Measurements from ENCODE around the gene SLC46A2. TPM values are rescaled to one million over a fixed set of nuclear protein-coding genes. Genes with fewer than 3 reads are reported as not detected.
A peak's percentile ranks its signal among the peaks of the same experiment; 100 is the strongest.

Gene SLC46A2
- total RNA-seq, 1 donor, result not detected

DNA sequence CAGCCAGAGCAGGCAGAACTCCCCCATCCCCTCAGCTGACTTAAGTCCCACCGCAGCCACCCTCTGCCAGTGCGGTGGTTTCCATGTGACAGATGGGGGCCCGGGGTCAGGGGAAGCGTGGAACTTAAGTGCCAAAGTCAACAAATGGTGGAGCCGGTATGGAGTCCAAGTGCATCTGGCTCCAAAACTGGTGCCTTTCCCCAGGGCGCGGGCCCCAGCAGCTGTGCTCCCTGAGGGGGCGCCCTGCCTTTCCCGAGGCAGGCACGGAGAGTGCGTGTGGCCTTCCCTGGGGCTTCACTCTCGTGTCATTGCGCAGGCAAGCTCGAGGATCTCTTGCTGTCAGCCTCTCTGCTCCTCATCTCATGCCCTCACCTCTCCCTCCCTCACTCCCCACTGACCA lies 33.8 kb downstream of the SLC46A2 start:
- TF ChIP-seq, protein P1, sequence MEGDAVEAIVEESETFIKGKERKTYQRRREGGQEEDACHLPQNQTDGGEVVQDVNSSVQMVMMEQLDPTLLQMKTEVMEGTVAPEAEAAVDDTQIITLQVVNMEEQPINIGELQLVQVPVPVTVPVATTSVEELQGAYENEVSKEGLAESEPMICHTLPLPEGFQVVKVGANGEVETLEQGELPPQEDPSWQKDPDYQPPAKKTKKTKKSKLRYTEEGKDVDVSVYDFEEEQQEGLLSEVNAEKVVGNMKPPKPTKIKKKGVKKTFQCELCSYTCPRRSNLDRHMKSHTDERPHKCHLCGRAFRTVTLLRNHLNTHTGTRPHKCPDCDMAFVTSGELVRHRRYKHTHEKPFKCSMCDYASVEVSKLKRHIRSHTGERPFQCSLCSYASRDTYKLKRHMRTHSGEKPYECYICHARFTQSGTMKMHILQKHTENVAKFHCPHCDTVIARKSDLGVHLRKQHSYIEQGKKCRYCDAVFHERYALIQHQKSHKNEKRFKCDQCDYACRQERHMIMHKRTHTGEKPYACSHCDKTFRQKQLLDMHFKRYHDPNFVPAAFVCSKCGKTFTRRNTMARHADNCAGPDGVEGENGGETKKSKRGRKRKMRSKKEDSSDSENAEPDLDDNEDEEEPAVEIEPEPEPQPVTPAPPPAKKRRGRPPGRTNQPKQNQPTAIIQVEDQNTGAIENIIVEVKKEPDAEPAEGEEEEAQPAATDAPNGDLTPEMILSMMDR (IDR thresholded peaks at IDR 0.05; ENCODE audit: insufficient read depth, low read depth, low read length), result no peak
- DNase-seq (ENCODE audit: low read depth), result no peak
- H3K4me3 ChIP-seq (ENCODE audit: low read depth, low read length), result no peak overlapping the region

DNA sequence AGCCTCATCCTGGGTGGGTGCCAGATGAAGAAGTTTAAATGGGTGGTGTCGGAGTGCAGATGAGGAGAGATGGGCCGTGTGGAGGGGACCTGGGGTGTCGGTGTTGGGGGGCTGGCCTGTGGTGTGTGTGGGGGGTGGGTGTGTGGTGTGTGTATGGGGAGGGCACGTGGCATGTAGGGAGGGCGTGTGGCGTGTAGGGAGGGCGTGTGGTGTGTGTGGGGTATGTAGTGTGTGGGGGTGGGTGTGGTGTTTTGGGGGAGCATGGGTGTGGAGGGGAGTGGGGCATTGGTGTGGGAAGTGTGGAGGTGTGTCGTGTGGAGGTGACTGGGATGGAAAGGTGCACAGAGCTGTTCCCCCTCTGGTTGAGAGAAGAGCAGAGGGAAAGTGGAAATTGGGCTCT lies 34.5 kb downstream of the SLC46A2 start:
- DNase-seq (ENCODE audit: low read depth), result no peak
- TF ChIP-seq, protein P1 (IDR thresholded peaks at IDR 0.05; ENCODE audit: insufficient read depth, low read depth, low read length), result no peak
- no peak overlapping the region for H3K4me3 ChIP-seq (ENCODE audit: low read depth, low read length)

GRCh38 chr9:112854657-112855056 lies 36.0 kb downstream of the SLC46A2 start:
- TF ChIP-seq, protein P1 (IDR thresholded peaks at IDR 0.05; ENCODE audit: insufficient read depth, low read depth, low read length), result no peak
- peak; percentile 12 for DNase-seq (ENCODE audit: low read depth)
- H3K4me3 ChIP-seq (ENCODE audit: low read depth, low read length), result no peak overlapping the region

- H3K4me3 ChIP-seq (ENCODE audit: low read depth, low read length), result no peak overlapping the region
- DNase-seq (ENCODE audit: low read depth), result no peak
- TF ChIP-seq, protein P1 (IDR thresholded peaks at IDR 0.05; ENCODE audit: insufficient read depth, low read depth, low read length), result no peak
Observed at GRCh38 chr9:112853882-112854585, 36.6 kb downstream of the SLC46A2 start.

- H3K4me3 ChIP-seq (ENCODE audit: low read depth, low read length), result no peak overlapping the region
- no peak for DNase-seq (ENCODE audit: low read depth)
- TF ChIP-seq, protein P1 (IDR thresholded peaks at IDR 0.05; ENCODE audit: insufficient read depth, low read depth, low read length), result no peak
Observed at GRCh38 chr9:112852741-112853504, 37.8 kb downstream of the SLC46A2 start.

DNA sequence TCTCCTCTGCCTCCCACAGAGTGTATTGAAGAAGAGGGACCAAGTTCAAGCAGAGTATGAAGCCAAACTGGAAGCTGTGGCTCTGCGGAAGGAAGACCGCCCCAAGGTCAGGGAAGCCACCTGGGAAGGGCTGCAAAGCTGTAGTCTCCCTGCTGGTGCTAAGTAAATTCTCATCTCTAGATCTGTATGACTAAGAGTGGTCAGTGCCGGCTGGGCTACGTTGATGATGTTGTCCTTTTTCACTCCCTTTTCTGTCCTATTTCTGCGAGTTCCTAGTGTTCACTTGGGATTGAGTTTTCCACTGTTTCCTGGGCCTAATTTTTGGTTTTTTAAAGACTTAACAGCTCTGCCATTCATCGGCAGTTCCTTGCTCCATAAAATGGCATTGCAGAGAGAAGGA lies 39.8 kb downstream of the SLC46A2 start:
- no peak for DNase-seq (ENCODE audit: low read depth)
- H3K4me3 ChIP-seq (ENCODE audit: low read depth, low read length), result no peak overlapping the region
- TF ChIP-seq, protein P1 (IDR thresholded peaks at IDR 0.05; ENCODE audit: insufficient read depth, low read depth, low read length), result no peak
